Ishikawa (cell line): ENCODE data around the gene ESYT2.

Experiments
- CEBPB ChIP-seq: IDR thresholded peaks from 2 replicates; pipeline ENCODE4 v1.6.1; 2012
- CREB1 ChIP-seq: IDR thresholded peaks from 2 replicates; pipeline ENCODE4 v1.6.1; 2012; ENCODE audit warnings: low read depth
- EGR1 ChIP-seq: IDR thresholded peaks from 2 replicates; pipeline ENCODE4 v1.6.1; 2012
- EP300 ChIP-seq: IDR thresholded peaks from 2 replicates; pipeline ENCODE4 v1.6.1; 2012; ENCODE audit warnings: borderline replicate concordance
- NFIC ChIP-seq: IDR thresholded peaks from 2 replicates; pipeline ENCODE4 v1.6.1; 2012
- RAD21 ChIP-seq: IDR thresholded peaks from 2 replicates; pipeline ENCODE4 v1.6.1; 2012; ENCODE audit warnings: low read depth
- YY1 ChIP-seq: IDR thresholded peaks from 2 replicates; pipeline ENCODE4 v1.6.1; 2012; ENCODE audit warnings: low read depth
- TF ChIP-seq, protein P1 (sequence below): IDR thresholded peaks from 2 replicates; pipeline ENCODE4 v1.6.1; 2012

DNA sequence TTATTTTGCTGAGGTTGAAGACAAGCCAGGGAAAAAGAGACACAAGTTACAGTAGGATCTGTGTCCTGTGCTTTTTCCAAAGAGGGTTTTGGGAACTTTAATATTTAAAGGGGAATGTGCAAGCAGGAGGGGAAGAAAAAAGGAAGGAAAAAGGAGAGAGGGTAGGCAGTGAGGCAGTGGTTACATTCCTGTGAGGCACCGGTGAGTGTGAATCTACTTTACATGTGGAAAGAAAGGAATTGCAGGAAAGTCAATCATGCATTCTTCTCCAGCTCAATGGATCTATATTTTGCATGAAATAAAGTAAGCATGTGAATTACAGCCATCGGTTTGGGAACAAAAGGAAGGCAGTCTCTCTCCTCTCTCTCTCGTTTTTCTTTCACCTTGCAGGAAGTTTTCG, 14.5 kb upstream of the ESYT2 start:
- TF ChIP-seq CREB1 (no peak), YY1 (no peak), RAD21 (no peak), EP300 (no peak), EGR1 (no peak), CEBPB (no peak), NFIC (no peak)
- TF ChIP-seq, protein P1, sequence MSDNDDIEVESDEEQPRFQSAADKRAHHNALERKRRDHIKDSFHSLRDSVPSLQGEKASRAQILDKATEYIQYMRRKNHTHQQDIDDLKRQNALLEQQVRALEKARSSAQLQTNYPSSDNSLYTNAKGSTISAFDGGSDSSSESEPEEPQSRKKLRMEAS = no peak
